NK-92 treated with Interleukin-12 subunit alpha and Interleukin-12 subunit beta, amount 100 ng/mL, for 24 hours (cell line): ENCODE results near the gene TMX4.
A peak's percentile ranks its signal among the peaks of the same experiment; 100 is the strongest.
"Not testable (repeated sequence)": the region's sequence is repeated elsewhere in the genome, so short reads cannot be mapped to it uniquely, and the experiment has no call there.

Experiments used
- DNase-seq: peaks from one replicate; lab custom pipeline; 2025; lab: John Stamatoyannopoulos, UW

TMX4 gene, protein sequence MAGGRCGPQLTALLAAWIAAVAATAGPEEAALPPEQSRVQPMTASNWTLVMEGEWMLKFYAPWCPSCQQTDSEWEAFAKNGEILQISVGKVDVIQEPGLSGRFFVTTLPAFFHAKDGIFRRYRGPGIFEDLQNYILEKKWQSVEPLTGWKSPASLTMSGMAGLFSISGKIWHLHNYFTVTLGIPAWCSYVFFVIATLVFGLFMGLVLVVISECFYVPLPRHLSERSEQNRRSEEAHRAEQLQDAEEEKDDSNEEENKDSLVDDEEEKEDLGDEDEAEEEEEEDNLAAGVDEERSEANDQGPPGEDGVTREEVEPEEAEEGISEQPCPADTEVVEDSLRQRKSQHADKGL

DNA sequence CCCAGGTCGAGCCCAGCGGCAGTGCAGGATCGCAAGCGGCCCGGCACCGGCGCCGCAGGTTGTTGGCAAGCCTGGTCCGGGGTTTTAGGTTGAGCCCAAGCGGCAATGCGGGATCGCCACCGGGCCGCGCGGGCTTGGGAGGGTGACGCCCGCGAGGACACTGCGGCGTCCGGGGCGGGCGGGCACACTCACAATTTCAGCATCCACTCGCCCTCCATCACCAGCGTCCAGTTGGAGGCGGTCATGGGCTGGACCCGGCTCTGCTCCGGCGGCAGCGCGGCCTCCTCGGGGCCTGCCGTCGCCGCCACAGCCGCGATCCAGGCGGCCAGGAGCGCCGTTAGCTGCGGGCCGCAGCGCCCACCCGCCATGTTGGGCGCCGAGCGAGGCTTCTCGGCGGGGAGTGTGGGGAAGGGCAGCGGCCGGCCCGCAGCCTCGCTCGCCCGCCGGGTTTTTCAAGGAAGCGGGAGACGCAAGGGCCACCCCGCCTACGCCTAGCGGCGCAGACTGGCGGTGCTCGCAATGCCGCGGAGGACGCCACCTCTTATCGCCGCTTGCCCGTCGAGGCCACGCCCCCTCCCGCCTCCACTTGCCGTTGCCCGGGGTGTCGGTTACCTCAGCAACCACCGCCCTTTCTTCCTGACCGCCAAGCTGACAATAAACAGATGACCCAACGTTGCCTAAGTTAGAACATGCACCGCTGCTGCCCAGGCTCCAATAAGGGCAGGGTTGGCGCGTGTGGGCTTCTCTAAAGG is at the start of gene TMX4:
Gene TMX4 (minus strand): TSS at position 516 of the 752 bp plus-strand sequence. CDS start 148 bp downstream, at position 368.
- DNase-seq: peak; percentile 98

DNA sequence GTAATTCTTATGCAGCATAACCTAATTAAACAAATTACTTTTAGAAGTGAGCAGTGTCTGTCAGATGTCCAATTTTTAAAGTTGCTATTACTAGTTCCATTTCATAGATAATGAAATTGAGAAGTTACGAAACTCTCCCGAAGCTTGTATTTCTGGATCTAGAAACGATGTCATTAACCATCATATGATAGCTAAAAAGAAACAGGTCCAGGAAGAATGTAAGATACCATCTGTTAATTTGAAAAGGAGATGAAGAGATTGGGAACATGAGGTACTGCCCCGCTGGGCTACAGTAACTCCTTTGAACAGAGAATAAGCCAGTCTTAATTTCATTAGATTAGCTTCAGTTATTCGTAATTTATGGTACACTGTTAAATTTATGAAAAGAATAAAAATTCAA is 47.5 kb upstream of the TMX4 start:
- no peak for DNase-seq

- DNase-seq: no peak
Observed at GRCh38 chr20:8066662-8067061, 47.1 kb upstream of the TMX4 start.

GRCh38 chr20:8065691-8066090 is 46.1 kb upstream of the TMX4 start:
- no peak for DNase-seq

DNA sequence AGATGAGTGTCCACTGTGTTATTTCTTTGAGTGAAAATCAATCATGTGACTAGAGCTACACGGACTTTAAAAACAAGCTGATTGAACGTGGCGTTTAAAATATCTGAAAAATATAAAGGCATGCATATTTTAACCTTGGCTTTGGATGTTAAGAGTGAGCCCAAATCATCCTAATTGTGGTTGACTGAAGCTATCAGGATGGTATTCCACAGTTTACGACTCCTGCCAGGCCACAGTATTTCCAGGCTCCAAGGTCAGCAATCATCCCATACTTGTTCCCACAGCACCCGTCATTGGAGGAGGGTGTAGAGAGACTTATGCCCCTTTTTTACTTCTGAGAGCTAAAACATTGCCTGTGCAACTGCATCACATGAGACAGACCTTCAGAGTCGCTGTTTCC is 43.2 kb upstream of the TMX4 start:
- DNase-seq: no peak

DNA sequence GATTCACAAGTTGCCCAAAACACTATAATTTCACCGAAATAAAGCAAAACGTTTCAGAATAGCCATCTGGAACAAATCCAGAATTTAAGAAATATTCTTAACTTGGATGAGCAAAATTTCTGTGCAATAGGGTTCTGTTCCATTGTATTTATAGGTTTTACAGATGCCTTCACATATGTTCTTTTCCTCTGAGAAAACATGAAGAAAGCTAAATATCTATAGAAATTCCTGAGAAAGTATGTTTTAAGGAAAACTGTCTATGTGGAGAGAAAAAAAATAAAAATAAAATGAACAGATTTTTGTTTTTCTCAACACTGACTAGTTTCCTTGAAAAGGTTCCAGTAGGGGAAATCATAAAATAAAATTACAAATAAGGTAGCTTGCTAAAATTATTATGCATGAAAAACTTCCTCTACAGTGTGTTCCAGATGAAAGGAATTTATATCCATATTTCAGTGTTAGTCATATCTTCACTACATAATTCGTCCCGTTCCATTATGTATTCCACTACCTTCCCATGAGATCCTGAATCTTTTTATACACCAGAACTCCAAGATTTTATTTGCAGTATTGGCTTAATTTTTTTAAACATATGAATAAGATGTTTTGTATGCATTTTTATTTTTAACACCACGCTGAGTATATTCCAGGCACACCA is 42.4 kb upstream of the TMX4 start:
- no peak for DNase-seq

DNA sequence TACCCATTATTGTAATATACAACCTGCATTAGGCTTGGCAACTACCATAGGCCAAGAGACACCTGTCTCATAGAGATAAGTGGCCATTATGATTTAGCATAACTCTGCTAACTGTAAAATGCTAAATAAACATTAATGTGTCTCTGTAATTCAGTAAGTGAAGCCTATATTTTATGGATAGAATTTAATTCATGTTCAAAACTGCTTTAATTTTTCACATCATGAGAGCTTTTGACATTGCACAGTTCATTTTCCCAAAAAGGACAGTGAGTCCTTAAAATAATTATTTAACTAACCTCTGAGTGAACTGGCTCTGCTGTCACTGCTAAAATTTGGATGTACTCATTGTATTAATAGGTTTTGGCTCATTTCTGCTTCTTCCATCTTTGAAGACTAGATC is 41.4 kb upstream of the TMX4 start:
- no peak for DNase-seq

DNA sequence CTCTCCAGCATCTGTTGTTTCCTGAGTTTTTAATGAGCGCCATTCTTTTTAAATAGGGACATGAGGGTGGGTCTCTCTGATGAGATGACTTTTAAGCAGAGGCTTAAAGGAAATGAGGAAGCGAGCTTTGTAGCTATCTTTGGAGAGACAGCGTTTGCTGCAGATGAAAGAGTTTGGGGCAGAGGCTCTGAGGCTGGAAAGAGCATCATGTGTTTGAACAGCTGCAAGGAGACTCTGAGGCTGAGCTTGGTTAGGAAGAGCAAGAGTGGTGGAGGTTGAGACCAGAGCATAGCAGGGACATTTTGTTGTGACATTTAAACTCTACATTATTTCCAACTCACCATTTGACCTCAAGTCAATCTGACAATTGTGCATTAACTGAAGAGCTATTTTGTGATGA is 38.3 kb upstream of the TMX4 start:
- no peak for DNase-seq

GRCh38 chr20:8055096-8055495 is 35.5 kb upstream of the TMX4 start:
- no peak for DNase-seq

- DNase-seq: no peak
Observed at GRCh38 chr20:8050157-8050837, 30.7 kb upstream of the TMX4 start.

DNA sequence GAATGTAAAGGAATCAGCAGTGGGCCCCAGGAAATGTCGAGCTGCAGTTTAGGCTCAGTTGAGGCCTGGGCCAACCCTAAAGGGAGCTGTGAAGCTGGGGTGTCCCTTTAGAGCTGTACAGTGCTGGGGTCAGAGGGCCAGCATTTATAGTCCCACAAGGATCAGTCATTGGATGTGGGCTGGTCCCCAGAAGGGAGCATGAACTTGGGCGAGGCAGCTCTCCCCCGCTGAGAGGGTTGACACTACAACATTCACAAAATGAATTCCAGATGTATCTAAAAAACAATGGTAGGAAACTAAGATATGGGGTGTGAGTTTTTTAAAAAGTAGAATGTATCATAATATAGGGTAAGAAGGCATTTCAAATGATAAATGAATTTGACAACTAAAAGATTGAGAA is 29.7 kb upstream of the TMX4 start:
- no peak for DNase-seq

DNA sequence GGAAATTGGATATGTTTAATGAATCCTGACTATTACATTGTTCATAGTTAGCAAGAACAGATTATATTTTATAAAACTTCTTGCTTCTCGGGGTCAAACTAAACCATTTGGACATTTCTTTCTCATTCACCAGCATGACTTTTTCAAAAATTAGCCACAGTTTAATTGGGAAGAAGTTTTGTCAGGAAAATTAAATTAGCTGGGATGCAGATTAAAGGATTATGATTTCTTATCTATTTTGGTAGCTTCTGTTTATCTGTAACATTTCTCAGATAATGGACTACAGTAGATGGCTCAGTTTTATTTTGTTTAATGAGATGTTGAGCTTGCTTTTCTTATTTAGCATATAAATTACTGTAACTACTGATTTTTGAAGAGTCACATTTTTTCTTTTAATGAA is 26.4 kb upstream of the TMX4 start:
- no peak for DNase-seq

DNA sequence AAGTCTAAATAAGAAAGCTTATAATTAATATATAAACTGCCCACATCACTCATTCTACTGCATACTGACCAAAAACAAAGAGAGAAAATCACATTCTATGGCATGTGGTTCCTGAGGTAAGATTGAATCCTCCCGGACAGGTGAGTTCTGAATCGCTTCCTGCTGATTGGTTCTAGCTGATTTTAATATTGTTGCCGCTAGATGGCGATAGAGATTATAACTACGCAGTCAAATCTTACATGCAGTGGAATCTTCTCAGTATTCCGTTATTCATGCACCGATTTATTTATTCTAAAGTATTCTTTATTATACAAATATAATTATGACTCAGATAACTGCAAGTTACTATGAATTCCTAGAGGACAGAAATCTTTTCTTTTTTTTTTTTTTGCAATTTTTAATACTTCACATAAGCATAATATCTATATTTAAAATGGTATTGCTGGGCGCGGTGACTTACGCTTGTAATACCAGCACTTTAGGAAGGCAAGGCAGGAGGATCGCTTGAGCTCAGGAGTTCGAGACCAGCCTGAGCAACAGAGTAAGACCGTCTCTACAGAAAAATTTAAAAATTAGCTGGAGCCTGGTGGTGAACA is 24.2 kb upstream of the TMX4 start:
- DNase-seq: no peak

DNA sequence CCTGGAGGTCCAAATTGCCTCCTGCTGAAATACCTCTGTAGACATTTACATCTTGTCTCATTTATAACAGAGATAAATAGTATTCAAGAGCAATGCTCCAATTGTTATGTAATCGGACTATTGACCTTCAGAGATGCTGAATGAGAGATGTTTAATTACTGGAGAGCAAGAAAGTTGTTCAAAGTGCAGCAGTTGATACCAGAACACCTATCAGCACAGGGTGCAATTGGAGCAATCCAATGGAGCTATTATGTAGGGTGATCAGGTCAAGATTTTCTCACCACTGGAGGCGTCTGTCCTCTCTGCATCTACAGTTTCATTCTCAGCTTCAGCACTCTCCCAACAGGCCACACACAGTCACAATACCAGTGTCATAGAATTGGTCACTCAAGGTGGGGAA is 19.5 kb upstream of the TMX4 start:
- no peak for DNase-seq

- DNase-seq: no peak
Observed at GRCh38 chr20:8036771-8037170, 17.2 kb upstream of the TMX4 start.

GRCh38 chr20:8033151-8033841 is 13.7 kb upstream of the TMX4 start:
- no peak for DNase-seq

- DNase-seq: no peak
Observed at GRCh38 chr20:8032499-8032898, 12.9 kb upstream of the TMX4 start.

- DNase-seq: not testable (repeated sequence)
Observed at GRCh38 chr20:8031539-8031938, 12.0 kb upstream of the TMX4 start.

DNA sequence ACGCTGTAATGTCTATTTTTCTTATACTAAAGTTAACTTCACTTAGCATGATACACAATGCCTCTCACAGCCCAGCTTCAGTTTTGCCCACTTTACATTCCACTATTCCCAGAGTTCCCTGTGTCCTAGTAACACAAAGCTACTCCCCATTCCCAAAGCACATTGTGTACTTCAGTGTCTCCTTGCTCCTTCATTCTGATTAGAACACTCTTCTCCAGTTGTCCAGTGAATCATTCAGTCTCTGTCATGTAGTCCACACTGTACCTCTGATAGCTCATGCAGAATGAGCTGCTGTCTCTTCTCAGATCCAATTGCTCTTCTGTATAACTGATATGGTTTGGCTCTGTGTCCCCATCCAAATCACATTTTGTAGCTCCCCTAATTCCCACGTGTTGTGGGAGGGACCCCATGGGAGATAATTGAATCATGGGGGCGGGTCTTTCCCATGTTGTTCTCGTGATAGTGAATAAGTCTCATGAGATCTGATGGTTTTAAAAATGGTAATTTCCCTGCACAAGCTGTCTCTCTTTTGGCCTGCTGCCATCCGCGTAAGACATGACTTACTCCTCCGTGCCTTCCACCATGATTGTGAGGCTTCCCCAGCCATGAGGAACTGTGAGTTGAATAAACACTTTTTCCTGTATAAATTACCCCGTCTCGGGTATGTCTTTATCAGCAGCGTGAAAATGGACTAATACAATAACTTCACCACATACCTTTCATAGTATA is 2.1 kb upstream of the TMX4 start:
- DNase-seq: no peak

- peak; percentile 5 for DNase-seq
Observed at GRCh38 chr20:8020314-8021079, 936 bp upstream of the TMX4 start.
